Bronchial epithelial cell (primary cell): ENCODE results near the gene MCTP1. TPM values are rescaled to one million over a fixed set of nuclear protein-coding genes. Genes with fewer than 3 reads are reported as not detected.

Experiments
- DNase-seq: peaks from one replicate; pipeline ENCODE4 v3.0.0-alpha.2; 2010; ENCODE audit warnings: low read depth
- FAIRE-seq: peaks from 2 replicates; lab custom pipeline; 2011; peaks lifted over from hg19 to GRCh38; lab: Jason Lieb, UNC
- H3K27me3 ChIP-seq: 2 replicates; pipeline ENCODE4 v1.5.1; 2011; ENCODE audit warnings: low read length; ENCODE audit not compliant: control insufficient read depth, insufficient read depth
- H3K36me3 ChIP-seq: 2 replicates; pipeline ENCODE4 v1.5.1; 2011; ENCODE audit warnings: low read length; ENCODE audit not compliant: control insufficient read depth, insufficient read depth
- H3K4me3 ChIP-seq: 2 replicates; pipeline ENCODE4 v1.5.1; 2011; ENCODE audit warnings: mild to moderate bottlenecking, low read depth, low read length, control low read depth
- CTCF ChIP-seq: IDR thresholded peaks from 2 replicates; pipeline ENCODE4 v1.5.1; 2011; ENCODE audit warnings: mild to moderate bottlenecking, moderate library complexity, low read length, control low read depth, inconsistent platforms; ENCODE audit not compliant: insufficient read depth, severe bottlenecking
- total RNA-seq: library from RNA; depleted of rRNA; stranded (reverse); fragments of >200 nt; gene quantifications from 2 replicates; pipeline ENCODE4 v1.2.1, GENCODE V29; 2014

The MCTP1 gene
- total RNA-seq, 1 donor from 2014 or later, result 17.9 TPM

GRCh38 chr5:95162231-95162992 lies 122.5 kb downstream of the MCTP1 start:
- no peak for TF ChIP-seq CTCF
- no peak overlapping the region for H3K4me3 ChIP-seq
- no peak for DNase-seq
- H3K36me3 ChIP-seq, result no peaks in the 10 kb centered on the region
- no peak for FAIRE-seq
- H3K27me3 ChIP-seq, result no peaks in the 10 kb centered on the region

DNA sequence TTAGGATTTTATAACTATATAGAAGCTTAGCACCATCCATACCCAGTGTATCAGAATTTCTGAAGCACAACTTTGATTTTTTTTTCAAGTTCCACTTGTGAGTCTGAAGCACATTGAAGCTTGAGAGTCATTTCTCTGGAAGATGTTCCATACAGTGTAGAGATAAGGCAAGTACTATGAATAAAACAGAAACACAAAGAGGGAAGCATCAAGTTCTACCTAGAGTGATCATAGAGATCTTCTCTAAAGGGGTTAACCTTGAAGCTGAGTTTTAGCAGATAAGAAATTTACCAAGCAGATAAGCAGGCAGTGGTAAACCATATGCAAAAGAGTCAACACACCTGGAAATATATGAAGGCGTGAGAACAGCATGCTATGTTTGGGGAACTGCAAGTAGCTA lies 125.3 kb downstream of the MCTP1 start:
- DNase-seq (no peak), FAIRE-seq (no peak)
- TF ChIP-seq CTCF, result no peak

DNA sequence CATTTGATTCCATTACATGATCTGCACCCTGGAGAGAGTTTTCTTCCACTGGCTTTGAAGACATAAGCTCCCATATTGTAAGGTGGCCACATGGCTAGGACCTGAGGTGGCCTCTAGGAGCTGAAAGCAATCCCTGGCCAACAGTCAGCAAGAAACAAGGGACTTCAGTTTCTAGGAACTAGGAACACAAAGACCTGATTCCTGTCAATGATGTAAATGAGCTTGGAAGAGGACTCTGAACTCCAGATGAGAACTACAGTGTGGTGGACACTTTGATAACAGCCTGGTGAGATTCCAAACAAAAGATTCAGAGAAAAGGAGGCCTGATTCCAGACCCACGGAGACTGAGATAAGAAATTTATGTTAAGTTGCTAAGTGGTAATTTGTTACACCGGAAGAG lies 129.0 kb downstream of the MCTP1 start:
- FAIRE-seq, result peak; percentile 47
- Histone ChIP-seq H3K4me3 (no peak overlapping the region), H3K36me3 (no peaks in the 10 kb centered on the region), H3K27me3 (no peaks in the 10 kb centered on the region)
- no peak for TF ChIP-seq CTCF
- no peak for DNase-seq

More for the DNA sequence above, 125.3 kb downstream of the MCTP1 start:
- Histone ChIP-seq H3K27me3 (no peaks in the 10 kb centered on the region), H3K4me3 (no peak overlapping the region), H3K36me3 (no peaks in the 10 kb centered on the region)

GRCh38 chr5:95153511-95153910 lies 131.4 kb downstream of the MCTP1 start:
- no peak overlapping the region for H3K4me3 ChIP-seq
- no peak for TF ChIP-seq CTCF
- DNase-seq (no peak), FAIRE-seq (no peak)
- no peaks in the 10 kb centered on the region for H3K36me3 ChIP-seq
- H3K27me3 ChIP-seq, result no peaks in the 10 kb centered on the region

DNA sequence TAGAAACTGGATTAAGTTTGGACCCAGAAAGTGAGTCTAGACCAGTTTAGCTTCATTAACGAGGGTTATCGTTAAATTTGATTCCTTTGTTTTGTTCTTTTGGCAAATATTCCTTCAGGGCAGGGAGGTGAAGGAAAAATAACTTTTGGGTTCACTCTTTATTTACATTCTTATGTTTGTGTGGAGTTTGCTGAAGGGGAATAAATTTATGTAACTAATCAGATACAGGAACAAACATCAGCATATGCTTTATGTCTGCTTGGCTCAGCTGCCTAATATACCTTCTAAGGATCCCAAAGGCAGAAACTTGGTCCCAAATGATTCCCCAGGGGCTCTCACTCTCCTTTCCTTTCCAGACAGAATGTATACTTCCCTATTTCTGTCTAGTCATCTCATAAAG lies 132.4 kb downstream of the MCTP1 start:
- Histone ChIP-seq H3K27me3 (no peaks in the 10 kb centered on the region), H3K4me3 (no peak overlapping the region), H3K36me3 (no peaks in the 10 kb centered on the region)
- no peak for TF ChIP-seq CTCF
- no peak for DNase-seq
- FAIRE-seq, result no peak

GRCh38 chr5:95152131-95152530 lies 132.8 kb downstream of the MCTP1 start:
- no peaks in the 10 kb centered on the region for H3K27me3 ChIP-seq
- no peak for TF ChIP-seq CTCF
- H3K36me3 ChIP-seq, result no peaks in the 10 kb centered on the region
- DNase-seq (no peak), FAIRE-seq (no peak)
- H3K4me3 ChIP-seq, result no peak overlapping the region
